Parathyroid adenoma (tissue), 2 donors: Measurements from ENCODE around the gene ROCK2.

Source experiments
- H2AFZ ChIP-seq: fragments of 300-600 bp; sonication (generic); one replicate; pipeline ENCODE4 v1.7.0; 2017; ENCODE audit warnings: antibody characterized with exemption, mild to moderate bottlenecking
- H3K27ac ChIP-seq: fragments of 300-600 bp; sonication (generic); one replicate; pipeline ENCODE4 v1.7.0; 2017
- H3K27me3 ChIP-seq: fragments of 300-600 bp; sonication (generic); one replicate; pipeline ENCODE4 v1.7.0; 2017; ENCODE audit warnings: low read length; ENCODE audit not compliant: control insufficient read depth, insufficient read depth
- H3K36me3 ChIP-seq: fragments of 300-600 bp; sonication (generic); one replicate; pipeline ENCODE4 v1.7.0; 2017; ENCODE audit warnings: low read length; ENCODE audit not compliant: control insufficient read depth, insufficient read depth
- H3K4me1 ChIP-seq: fragments of 300-600 bp; sonication (generic); one replicate; pipeline ENCODE4 v1.7.0; 2017; ENCODE audit warnings: control low read depth
- H3K4me2 ChIP-seq: fragments of 300-600 bp; sonication (generic); one replicate; pipeline ENCODE4 v1.7.0; 2017; ENCODE audit warnings: low read length
- H3K4me3 ChIP-seq: fragments of 300-600 bp; sonication (generic); one replicate; pipeline ENCODE4 v1.7.0; 2017; ENCODE audit warnings: low read depth, low read length
- H3K79me2 ChIP-seq: fragments of 300-600 bp; sonication (generic); one replicate; pipeline ENCODE4 v1.7.0; 2017; ENCODE audit warnings: control low read depth
- H3K9ac ChIP-seq: fragments of 300-600 bp; sonication (generic); one replicate; pipeline ENCODE4 v1.7.0; 2017; ENCODE audit warnings: mild to moderate bottlenecking
- H3K9me3 ChIP-seq: fragments of 300-600 bp; sonication (generic); one replicate; pipeline ENCODE4 v1.7.0; 2017; ENCODE audit warnings: low read length; ENCODE audit not compliant: control insufficient read depth
- TF ChIP-seq, protein P1 (sequence below): fragments of 300-600 bp; sonication (generic); IDR thresholded peaks from one replicate; pipeline ENCODE4 v1.7.0; 2017; ENCODE audit warnings: antibody characterized with exemption, mild to moderate bottlenecking
- donor health status: primary hyperparathyroidism.

Gene ROCK2

GRCh38 chr2:11278219-11278618 lies 66.2 kb downstream of the ROCK2 start:
- TF ChIP-seq, protein P1, sequence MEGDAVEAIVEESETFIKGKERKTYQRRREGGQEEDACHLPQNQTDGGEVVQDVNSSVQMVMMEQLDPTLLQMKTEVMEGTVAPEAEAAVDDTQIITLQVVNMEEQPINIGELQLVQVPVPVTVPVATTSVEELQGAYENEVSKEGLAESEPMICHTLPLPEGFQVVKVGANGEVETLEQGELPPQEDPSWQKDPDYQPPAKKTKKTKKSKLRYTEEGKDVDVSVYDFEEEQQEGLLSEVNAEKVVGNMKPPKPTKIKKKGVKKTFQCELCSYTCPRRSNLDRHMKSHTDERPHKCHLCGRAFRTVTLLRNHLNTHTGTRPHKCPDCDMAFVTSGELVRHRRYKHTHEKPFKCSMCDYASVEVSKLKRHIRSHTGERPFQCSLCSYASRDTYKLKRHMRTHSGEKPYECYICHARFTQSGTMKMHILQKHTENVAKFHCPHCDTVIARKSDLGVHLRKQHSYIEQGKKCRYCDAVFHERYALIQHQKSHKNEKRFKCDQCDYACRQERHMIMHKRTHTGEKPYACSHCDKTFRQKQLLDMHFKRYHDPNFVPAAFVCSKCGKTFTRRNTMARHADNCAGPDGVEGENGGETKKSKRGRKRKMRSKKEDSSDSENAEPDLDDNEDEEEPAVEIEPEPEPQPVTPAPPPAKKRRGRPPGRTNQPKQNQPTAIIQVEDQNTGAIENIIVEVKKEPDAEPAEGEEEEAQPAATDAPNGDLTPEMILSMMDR = no peak
- Histone ChIP-seq H3K9me3 (no peaks in the 10 kb centered on the region), H3K4me1 (no peaks in the 10 kb centered on the region), H3K27me3 (no peaks in the 10 kb centered on the region), H2AFZ (no peak overlapping the region), H3K4me2 (no peak overlapping the region), H3K27ac (no peak overlapping the region), H3K79me2 (peaks cover 15% of the 10 kb centered on the region), H3K9ac (no peak overlapping the region), H3K4me3 (no peak overlapping the region), H3K36me3 (no peaks in the 10 kb centered on the region)

DNA sequence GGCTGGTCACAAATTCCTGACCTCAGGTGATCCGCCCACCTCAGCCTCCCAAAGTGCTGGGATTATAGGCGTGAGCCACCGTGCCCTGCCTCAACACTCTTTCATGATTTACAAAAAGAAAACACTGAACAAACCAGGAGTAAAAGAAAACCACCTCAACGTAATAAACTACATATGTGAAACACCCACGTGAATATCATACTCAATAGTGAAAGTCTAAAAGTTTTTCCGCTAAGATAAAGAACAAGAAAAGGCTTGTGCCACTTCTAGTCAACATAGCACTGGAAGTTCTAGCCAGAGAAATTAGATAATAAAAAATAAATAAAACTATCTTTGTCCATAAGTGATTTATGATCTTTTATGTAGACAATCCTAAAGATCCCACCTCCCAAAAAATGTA lies 68.5 kb downstream of the ROCK2 start:
- H3K4me3 ChIP-seq = no peak overlapping the region
- peaks cover 19% of the 10 kb centered on the region for H3K79me2 ChIP-seq
- H2AFZ ChIP-seq = no peak overlapping the region
- TF ChIP-seq, protein P1 = no peak
- H3K27ac ChIP-seq = no peak overlapping the region
- H3K36me3 ChIP-seq = no peaks in the 10 kb centered on the region
- H3K4me1 ChIP-seq = no peaks in the 10 kb centered on the region
- no peaks in the 10 kb centered on the region for H3K9me3 ChIP-seq
- H3K4me2 ChIP-seq = no peak overlapping the region
- no peaks in the 10 kb centered on the region for H3K27me3 ChIP-seq
- H3K9ac ChIP-seq = no peak overlapping the region

- H3K9me3 ChIP-seq = no peaks in the 10 kb centered on the region
- H3K4me3 ChIP-seq = no peak overlapping the region
- no peaks in the 10 kb centered on the region for H3K27me3 ChIP-seq
- no peaks in the 10 kb centered on the region for H3K4me1 ChIP-seq
- TF ChIP-seq, protein P1 = no peak
- H3K4me2 ChIP-seq = no peak overlapping the region
- H2AFZ ChIP-seq = no peak overlapping the region
- H3K79me2 ChIP-seq = peaks cover 8% of the 10 kb centered on the region
- H3K27ac ChIP-seq = no peak overlapping the region
- no peaks in the 10 kb centered on the region for H3K36me3 ChIP-seq
- H3K9ac ChIP-seq = no peak overlapping the region
Measured at GRCh38 chr2:11270891-11271290, 73.5 kb downstream of the ROCK2 start.

DNA sequence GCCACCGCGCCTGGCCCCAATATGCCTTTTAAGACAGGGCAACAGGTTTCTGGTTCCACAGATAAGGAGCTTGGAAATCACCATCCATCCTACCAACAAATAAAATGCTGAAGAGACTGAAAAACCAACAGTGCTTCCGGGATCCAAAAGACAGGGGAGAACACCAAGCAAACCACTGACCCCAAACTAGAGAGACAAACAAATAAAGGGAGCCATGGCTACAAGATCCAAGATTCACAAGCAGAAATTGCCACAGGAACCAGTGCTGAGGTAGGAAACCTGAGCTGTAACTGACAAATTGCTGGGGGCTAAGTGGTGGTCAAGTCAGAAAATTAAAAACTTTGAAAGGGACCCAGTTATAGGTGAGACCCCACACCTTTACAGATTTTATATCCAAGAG lies 76.5 kb downstream of the ROCK2 start:
- Histone ChIP-seq H3K27me3 (no peaks in the 10 kb centered on the region), H3K4me3 (no peak overlapping the region), H2AFZ (no peak overlapping the region)

DNA sequence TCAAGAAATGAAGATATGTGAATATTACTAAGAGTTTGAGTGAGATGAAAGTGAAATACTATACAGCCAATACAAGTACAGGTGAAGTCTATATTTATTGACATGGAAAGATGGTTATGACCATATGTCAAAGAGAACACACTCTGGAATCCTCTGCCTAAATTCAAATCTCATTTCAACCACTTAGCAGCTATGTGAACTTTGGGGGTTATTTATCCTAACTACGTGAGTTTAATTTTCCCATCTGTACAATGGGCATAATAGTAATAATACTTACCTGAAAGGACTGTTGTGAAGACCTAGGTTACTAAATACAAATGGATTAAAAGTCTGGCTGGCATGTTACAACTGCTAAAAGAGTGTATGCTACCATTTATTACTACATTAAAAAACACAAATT lies 79.6 kb downstream of the ROCK2 start:
- peaks cover 4% of the 10 kb centered on the region for H3K79me2 ChIP-seq
- no peaks in the 10 kb centered on the region for H3K27me3 ChIP-seq
- H2AFZ ChIP-seq = no peak overlapping the region
- no peak overlapping the region for H3K4me3 ChIP-seq
- no peaks in the 10 kb centered on the region for H3K4me1 ChIP-seq
- TF ChIP-seq, protein P1 = no peak
- no peaks in the 10 kb centered on the region for H3K9me3 ChIP-seq
- no peak overlapping the region for H3K9ac ChIP-seq
- no peak overlapping the region for H3K27ac ChIP-seq
- H3K4me2 ChIP-seq = no peak overlapping the region
- no peaks in the 10 kb centered on the region for H3K36me3 ChIP-seq

More for the DNA sequence above, 76.5 kb downstream of the ROCK2 start:
- H3K36me3 ChIP-seq = no peaks in the 10 kb centered on the region
- H3K9ac ChIP-seq = no peak overlapping the region
- no peaks in the 10 kb centered on the region for H3K9me3 ChIP-seq
- TF ChIP-seq, protein P1 = no peak
- no peaks in the 10 kb centered on the region for H3K4me1 ChIP-seq
- no peak overlapping the region for H3K27ac ChIP-seq
- H3K79me2 ChIP-seq = peaks cover 8% of the 10 kb centered on the region
- H3K4me2 ChIP-seq = no peak overlapping the region
